Right renal pelvis (tissue), 4 donors: ENCODE data around the gene TCAP. TPM values are rescaled to one million over a fixed set of nuclear protein-coding genes. Genes with fewer than 3 reads are reported as not detected.

ENCODE experiments used
- DNase-seq, 4 donors: peaks; one replicate each; pipeline ENCODE4 v3.0.0-alpha.2; 2013; ENCODE audit warnings: low read depth in 4 of 4, low spot score in 3 of 4, missing footprints in 1 of 4
- polyA plus RNA-seq, 4 donors: library from polyadenylated mRNA; unstranded; fragments of 120-200 nt; gene quantifications; one replicate each; pipeline ENCODE4 v1.2.1, GENCODE V29; 2013; ENCODE audit not compliant: insufficient read length in 4 of 4

Gene TCAP
- polyA plus RNA-seq, 4 donors, result 0.96 to 1.7 (median 1.4) TPM

DNA sequence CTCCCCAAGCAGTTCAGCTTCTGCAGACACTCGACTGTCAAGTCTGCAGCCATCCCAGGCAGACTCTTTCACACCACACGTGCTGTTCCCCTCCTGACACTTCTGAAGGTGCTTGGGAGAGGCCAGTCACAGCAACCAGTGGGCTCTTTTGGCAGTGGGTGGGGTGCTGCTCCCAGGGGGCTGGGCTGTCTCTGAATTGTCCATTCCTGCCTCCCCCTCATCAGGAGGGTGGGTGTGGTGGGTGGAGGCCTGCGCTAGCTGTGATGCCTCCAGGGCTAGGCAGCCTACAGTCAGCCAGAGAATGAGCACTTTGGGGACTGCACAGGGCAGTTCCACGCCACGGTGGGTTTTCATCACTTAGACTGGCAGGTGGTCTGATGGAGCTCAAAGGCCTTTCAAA is 17.9 kb upstream of the TCAP start:
- no peak for DNase-seq

DNA sequence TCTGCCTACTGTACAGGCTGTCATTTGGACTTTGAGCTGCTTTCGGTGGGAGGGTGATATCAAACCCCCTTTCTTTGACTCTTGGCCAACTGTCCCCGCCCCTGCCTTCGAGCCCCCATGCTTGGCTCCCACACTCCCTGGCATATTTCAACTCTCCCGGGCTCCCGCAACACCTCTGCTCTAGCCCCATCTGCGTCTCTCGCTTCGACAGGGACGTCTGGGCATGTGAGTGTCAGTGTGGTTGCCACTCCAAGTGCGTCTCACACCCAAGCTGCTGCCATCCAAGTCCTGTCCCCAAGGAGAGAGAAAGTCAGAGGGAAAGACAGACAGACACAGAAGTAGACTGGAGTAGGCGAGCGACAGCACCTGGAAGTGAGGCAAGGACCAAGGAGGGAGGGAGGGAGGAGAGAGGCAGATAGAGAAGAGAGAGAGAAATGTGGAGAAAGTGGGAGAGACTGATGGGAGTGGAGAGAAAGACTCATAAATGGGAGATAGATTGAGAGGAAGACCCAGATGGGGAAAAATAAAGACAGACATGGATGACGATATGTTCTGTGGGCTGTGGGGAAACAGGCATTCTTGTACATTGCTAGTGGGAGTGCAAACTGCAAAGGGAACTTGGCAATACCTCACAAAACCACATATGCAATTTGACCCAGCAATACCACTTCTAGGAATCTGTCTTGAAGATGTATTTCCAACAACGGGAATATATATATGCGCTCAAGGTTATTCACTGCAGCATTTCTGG is 16.4 kb upstream of the TCAP start:
- no peak for DNase-seq

DNA sequence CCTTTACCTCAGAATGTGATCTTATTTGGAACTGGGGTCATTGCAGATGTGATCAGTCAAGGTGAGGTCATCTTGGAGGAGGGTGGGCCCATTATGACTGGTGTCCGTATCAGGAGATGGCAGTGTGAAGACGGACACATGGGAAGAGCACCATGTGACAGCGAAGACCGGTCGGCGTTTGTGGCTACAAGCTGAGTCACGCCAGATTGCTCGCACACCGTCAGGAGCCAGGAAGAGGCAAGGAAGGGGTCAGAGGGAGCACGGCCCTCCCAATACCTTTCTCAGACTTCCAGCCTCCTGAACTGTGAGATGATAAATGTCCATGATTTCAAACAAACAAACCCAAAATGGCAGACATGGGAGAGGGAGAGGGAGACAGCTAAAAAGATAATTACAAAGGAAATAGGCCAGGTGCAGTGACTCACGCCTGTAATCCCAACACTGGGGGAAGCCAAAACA is 15.0 kb upstream of the TCAP start:
- DNase-seq, result no peak

DNA sequence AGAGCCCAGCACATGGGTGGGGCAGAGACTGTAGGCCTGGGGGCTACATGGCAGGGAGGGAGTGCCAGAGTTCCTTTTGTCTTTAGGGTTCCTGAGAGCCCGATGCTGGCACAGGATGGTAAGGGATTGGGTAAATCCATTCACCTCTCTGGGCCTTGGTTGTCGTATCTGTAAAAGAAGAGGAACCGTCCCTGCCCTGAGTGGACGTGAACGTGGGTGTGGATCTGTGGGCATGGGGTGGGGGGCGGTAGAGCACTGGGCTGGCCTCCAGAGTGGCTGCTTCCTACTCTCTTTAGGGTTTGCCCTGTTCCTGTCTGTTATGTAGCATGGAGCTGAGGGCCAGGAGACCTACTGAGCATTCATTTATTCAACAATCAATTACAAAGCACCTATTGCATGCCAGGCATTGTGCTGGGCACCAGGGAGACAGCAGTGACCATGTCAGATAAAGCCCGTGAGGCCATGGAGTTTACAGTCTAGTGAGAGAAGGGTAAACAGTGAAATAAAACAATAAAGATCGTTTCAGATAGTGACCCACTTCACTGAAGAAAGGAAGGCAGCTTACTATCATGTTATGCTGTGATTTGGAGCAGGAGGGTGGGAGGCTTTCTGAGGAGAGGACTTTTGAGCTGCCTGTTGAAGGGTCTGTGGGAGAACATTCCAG is 13.1 kb upstream of the TCAP start:
- DNase-seq, result no peak

DNA sequence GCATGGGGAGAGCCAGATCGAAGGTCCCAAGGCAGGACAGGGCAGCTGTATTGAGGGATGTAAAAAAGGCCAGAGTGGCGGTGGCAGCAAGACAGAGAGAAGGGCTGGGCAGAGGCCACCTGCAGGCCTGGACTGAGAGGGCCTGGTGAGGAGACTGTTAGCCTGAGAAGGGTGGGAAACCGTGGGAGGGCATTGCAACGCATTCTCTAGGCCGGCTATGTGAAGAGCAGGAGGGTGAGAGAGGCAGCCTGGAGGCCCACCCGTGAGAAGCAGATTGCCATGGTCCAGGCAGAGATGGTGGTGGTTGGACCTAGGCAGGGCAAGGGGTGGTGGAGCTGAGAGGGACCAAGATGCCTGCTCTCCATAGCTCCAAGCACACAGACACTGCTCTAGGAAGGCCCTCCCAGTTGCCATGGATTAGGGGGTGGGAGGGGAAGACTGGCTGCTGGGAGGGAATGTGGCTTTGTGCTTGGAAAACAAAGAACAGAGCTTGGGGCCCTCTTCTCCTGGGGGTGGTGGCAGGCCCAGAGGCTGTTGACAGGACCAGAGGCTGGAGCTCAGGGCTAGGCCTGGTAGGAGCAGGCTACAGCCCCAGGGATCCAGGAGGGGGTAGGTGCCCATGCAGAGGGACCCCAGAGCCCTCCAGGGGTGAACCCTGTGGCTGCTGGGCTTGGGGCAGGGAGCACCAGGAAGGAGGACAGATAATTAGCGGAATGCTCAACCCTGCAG is 12.4 kb upstream of the TCAP start:
- DNase-seq, result no peak

DNA sequence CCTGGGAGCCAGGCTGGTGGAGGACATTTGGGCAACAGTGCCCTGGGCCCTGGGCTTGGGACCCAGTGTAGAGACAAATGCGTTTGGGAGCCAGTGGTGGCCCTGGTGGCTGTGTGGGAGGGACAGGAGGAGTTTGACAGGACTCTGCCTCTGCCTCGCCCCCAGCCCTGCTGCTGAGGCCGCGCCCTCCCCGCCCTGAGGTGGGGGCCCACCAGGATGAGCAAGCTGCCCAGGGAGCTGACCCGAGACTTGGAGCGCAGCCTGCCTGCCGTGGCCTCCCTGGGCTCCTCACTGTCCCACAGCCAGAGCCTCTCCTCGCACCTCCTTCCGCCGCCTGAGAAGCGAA is 11.9 kb upstream of the TCAP start:
- no peak for DNase-seq

DNA sequence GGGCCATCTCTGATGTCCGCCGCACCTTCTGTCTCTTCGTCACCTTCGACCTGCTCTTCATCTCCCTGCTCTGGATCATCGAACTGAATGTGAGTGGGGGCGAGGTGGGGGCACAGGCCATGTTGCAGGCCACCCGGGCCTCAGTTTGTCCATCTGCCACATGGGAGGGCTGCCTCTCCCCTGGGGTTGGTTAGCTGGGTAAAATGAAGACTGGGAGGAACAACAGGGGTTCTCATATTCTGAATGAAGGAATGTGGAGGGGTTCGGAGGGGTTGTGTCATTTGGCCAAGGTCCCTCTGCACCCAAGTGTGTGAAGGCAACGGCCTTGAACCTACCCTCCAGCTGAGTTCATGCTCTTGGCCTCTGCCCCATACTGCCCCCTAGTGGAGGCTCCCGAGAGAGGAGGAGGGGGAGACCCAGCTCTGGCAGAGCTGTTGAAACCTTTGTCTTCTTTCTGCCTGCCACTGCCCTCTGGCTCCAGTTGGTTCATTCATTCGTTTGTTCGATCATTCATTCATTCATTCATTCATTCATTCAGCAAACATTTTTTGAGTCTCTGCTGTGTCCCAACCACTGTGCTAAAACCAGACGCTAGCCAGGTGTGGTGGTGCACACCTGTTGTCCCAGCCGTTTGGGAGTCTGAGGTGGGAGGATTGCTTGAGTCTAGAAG is 11.4 kb upstream of the TCAP start:
- no peak for DNase-seq

DNA sequence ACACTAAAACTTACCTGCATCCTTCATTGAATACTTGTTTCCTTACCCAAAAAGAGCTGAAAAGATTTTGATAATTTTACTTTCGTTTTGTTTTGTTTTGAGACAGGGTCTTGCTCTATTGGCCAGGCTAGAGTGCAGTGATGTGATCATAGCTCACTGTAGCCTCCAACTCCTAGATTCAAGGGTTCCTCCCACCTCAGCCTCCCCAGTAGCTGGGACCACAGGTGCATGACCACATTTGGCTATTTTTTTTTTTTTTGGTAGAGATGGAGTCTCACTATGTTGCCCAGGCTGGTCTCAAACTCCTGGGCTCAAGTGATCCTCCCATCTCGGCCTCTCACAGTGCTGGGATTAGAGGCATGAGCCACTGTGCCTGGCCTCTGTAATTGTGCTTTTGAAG is 10.0 kb upstream of the TCAP start:
- no peak for DNase-seq

DNA sequence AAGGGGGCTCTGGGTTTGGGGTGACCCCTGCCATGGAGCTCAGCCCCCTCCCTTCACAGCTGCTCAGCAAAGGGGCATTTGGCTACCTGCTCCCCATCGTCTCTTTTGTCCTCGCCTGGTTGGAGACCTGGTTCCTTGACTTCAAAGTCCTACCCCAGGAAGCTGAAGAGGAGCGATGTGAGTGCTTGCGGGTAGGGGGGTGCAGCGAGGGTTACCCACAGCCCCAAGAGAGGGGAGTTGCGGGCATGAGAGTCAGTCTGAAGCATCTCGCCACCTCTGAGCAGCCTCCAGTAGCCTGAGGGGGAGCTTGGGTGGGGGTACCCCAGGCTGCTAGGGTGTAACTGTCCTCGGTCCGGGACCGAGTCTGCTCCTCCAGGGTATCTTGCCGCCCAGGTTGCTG is 6.8 kb upstream of the TCAP start:
- DNase-seq, result no peak

DNA sequence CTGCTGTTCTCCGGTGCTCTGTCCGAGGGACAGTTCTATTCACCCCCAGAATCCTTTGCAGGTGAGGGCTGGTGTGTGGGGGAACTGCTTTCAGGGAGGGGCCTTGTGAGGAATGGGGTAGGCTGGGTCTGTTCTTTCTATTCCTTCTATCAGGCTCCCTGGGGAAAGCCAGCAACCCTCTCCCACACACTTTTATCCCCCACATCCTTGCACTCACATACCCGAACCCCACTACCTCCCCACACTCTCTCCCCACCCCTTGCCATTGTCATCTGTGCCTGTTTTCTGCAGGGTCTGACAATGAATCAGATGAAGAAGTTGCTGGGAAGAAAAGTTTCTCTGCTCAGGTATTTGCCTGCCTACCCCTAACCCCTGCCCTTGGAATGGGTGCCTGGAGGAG is 6.4 kb upstream of the TCAP start:
- no peak for DNase-seq

DNA sequence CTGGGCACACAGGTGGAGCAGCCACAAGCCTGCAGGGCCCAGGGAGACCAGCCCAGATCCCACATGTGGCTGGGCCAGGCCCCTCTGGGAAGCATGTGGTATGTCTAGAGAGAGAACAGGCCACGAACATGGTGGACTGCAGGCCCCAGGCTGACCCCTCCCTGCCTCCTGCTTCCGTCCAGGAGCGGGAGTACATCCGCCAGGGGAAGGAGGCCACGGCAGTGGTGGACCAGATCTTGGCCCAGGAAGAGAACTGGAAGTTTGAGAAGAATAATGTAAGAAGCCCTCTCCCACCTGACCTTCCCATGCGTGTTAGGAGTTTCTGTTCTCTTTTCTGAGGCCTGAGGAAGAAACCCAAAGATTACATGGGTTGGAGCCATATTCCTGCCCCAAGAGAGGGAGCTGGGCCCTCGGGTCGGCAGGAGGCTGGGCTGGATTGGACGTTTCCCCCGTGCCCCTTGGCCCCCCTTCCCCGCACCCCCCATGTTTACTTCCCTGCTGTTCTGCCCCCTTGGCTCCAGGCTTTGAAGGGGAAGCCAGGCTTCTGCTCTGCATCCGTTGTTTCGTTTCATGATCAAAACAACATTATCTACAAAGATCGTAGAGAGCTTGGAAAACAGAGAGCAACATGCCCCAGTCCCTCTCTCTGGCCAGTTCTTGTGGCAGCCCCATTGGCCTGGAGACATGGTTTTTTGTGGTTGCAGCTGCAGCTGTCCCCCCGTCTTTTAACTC is 5.7 kb upstream of the TCAP start:
- DNase-seq, result no peak

DNA sequence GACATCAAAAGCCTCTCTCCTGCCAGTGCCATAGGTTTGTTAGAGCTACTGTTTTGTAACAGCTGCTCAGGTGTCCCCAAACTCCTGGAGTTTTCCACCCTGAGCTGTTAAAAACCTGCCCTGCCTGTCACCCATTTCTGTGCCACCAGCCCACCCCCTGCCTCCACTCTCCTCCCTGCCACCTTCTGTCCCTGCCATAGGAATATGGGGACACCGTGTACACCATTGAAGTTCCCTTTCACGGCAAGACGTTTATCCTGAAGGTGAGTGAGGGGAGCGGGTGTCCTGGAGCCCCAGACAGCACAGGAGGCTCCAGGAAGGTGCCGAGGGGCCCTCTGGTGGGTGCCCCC is 5.2 kb upstream of the TCAP start:
- DNase-seq, result no peak

DNA sequence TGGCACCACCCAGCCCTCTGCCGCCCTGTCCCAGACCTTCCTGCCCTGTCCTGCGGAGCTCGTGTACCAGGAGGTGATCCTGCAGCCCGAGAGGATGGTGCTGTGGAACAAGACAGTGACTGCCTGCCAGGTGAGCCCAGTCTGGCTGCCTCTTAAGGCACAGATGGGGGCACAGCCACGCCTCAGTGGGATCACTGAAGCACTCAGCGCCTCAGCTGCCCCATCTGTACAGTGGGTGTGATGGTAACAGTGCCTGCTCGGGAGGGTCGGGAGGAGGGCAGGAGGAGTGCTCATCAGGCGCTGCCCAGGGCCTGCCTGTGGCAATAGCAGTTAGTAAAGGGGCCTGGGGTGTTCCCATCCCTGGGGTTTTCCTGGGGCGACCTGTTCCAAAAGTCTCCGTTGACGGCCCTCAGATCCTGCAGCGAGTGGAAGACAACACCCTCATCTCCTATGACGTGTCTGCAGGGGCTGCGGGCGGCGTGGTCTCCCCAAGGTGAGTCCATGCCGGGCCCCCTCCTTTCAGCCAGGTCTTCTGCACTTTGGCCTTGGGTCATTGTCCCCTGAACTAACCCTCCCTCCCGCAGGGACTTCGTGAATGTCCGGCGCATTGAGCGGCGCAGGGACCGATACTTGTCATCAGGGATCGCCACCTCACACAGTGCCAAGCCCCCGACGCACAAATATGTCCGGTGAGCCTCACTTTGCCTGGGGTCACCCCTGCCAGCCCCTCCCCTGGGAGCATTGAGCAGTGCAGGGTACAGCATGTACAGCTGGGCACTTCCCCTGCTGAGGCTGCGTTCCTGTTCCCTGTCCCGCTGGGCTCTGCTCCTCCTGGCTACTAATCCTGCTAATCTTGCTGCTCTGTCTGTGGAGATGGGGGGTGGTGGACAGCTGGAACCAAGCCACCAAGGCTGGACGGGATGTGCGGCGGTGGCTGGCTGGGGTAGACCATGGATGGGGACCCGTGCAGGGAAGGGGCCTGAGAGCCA is 4.5 kb upstream of the TCAP start:
- no peak for DNase-seq

DNA sequence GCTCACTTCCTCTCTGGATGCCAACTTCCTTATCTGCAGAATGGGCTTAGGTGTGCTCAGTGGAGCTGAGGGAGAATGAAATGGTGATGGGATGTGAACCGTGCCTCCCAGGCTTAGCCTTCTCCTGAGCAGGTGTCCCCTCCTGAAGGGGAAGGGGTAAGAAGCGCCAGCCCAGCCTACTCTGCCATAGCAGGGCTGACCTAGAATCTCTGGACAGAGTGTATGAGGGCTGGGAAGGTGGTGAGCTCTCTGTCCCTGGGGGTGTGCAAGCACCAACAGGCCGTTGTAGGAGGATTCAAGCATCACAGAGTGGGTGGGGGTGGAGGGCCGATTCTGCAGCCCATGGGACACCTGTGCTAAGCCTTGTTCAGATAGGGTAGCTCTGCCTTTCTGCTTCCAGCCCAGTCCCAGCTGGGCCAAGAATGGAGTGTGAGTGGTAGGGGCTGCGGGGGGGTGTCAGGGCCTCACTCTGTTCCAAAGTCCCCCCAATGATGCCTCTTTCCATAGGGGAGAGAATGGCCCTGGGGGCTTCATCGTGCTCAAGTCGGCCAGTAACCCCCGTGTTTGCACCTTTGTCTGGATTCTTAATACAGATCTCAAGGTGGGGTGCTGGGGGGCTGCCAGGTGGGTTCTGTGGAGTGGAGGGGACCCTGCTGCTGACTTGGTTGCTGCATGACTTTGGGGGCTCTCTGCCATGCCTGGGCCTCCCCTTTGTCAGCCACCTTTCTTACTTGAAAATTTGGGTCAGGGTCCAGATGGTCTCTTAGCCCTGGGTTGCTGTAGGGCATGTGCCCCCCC is 3.2 kb upstream of the TCAP start:
- no peak for DNase-seq

DNA sequence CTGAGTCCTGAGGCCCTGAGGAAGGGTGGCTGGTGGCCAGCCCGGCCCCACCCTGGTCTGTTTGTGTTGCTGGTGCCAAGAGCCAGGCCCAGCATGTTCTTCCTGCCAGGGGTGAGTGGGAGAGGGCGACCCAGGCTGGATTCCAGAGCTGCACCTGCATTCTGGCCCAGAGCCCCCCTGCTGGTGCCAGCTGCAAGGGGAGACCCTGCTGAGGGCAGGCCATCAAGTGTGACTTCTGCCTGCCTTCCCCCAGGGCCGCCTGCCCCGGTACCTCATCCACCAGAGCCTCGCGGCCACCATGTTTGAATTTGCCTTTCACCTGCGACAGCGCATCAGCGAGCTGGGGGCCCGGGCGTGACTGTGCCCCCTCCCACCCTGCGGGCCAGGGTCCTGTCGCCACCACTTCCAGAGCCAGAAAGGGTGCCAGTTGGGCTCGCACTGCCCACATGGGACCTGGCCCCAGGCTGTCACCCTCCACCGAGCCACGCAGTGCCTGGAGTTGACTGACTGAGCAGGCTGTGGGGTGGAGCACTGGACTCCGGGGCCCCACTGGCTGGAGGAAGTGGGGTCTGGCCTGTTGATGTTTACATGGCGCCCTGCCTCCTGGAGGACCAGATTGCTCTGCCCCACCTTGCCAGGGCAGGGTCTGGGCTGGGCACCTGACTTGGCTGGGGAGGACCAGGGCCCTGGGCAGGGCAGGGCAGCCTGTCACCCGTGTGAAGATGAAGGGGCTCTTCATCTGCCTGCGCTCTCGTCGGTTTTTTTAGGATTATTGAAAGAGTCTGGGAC is 2.4 kb upstream of the TCAP start:
- no peak for DNase-seq

DNA sequence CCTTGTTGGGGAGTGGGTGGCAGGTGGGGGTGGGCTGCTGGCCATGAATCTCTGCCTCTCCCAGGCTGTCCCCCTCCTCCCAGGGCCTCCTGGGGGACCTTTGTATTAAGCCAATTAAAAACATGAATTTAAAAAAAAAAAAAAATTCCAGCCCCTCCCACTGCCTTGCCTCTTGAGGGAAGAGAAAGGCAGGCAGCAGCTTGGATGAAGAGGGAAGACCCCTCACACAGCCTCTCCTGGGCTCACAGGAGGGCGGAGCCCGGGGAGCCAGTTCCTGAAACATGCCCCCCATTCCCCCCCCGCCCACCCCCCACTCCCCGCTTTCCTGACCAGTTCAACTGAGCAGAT is 1.8 kb upstream of the TCAP start:
- no peak for DNase-seq

DNA sequence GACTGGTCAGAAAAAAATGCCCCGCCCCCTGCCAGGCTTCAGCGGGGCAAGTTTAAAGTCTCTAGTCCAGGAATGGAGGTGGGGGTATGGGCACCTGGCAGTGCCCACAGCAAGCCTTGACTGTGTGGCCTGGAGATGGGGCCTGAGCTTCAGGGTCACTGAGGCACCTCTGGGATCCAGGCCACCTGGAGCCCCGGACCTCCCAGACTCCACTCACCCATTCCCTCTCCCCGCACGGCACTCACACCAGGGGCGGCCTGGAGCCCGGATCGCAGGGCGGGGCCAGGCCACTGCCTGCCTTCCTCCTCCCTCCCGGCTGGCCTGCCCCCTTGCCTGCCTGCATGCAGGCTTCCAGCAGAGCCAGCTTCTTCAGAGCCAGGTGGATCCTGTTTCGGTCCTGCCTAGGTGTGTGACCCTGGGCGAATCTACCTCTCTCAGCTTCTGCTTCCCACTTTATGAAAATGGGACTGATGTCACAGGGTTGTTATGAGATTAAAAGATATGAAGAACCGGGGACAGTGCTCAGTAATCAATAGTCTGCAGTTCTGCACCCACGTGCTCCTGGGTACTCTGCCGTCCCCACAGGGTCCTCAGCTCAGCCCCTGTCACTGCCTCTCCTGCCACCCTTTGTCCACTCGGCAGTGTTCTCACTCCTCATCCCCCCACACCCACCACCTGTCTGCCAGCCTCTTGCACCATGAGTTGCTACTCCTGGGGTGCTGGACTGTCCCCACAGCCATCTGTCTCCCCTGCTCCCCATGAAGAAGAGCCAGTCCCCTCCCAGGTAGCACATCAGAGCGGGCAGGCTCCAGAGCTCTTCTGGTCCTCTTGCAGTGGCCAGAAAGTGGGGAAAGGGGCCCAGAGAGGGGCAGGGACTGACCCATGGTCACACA is 1.2 kb upstream of the TCAP start:
- no peak for DNase-seq
